Peyer's patch (tissue), 4 donors: ENCODE data around the gene NMS. TPM values are rescaled to one million over a fixed set of nuclear protein-coding genes. Genes with fewer than 3 reads are reported as not detected.
A peak's percentile ranks its signal among the peaks of the same experiment; 100 is the strongest.

Source experiments
- DNase-seq, 3 donors: peaks; one replicate each; pipeline ENCODE4 v3.0.0-alpha.2; 2017 to 2019
- H3K27ac ChIP-seq, 4 donors: fragments of 200-600 bp; sonication (generic); one replicate each; pipeline ENCODE4 v1.5.1; 2016 to 2019
- H3K27me3 ChIP-seq, 2 donors: fragments of 200-600 bp; sonication (generic); one replicate each; pipeline ENCODE4 v1.5.1; 2019
- H3K36me3 ChIP-seq, 3 donors: fragments of 200-600 bp; sonication (generic); one replicate each; pipeline ENCODE4 v1.5.1; 2016 to 2019
- H3K4me1 ChIP-seq, 4 donors: fragments of 200-600 bp; sonication (generic); one replicate each; pipeline ENCODE4 v1.5.1; 2016 to 2019
- H3K4me3 ChIP-seq, 4 donors: fragments of 200-600 bp; sonication (generic); 1 replicate in 3 of 4; 2 replicates in 1 of 4; pipeline ENCODE4 v1.5.1; 2016 to 2019; ENCODE audit warnings: mild to moderate bottlenecking in 1 of 4
- H3K9me3 ChIP-seq, 4 donors: fragments of 200-600 bp; sonication (generic); one replicate each; pipeline ENCODE4 v1.5.1; 2016 to 2019; ENCODE audit warnings: mild to moderate bottlenecking in 1 of 4
- CTCF ChIP-seq, 6 experiments: fragments of 450-650 bp in 4 of 6; fragments of 200-600 bp in 2 of 6; sonication (generic) in 1 of 6; IDR thresholded peaks; one replicate each; pipeline ENCODE4 v1.5.1; 2017 to 2019; ENCODE audit warnings: antibody characterized with exemption in 6 of 6, mild to moderate bottlenecking in 3 of 6, moderate library complexity in 1 of 6
- POLR2A ChIP-seq, 2 donors: fragments of 450-650 bp; IDR thresholded peaks; one replicate each; pipeline ENCODE4 v1.5.1; 2017; ENCODE audit warnings: antibody characterized with exemption in 2 of 2, mild to moderate bottlenecking in 2 of 2, moderate library complexity in 2 of 2
- total RNA-seq, 4 donors: library from RNA; depleted of rRNA; stranded (reverse); fragments of >200 nt; gene quantifications; one replicate each; pipeline ENCODE4 v1.1.0, GENCODE V29; 2016

NMS gene
- total RNA-seq, 4 donors from 2014 or later, result not detected

GRCh38 chr2:100513650-100514049 lies 43.4 kb downstream of the NMS start:
- TF ChIP-seq POLR2A (IDR thresholded peaks at IDR 0.05) (no peak), CTCF (IDR thresholded peaks at IDR 0.05) (no peak)
- no peaks in the 10 kb centered on the region for H3K36me3 ChIP-seq
- H3K27me3 ChIP-seq, result no peaks in the 10 kb centered on the region
- no peak overlapping the region for H3K27ac ChIP-seq
- H3K4me3 ChIP-seq, result no peak overlapping the region
- DNase-seq, result no peak
- no peaks in the 10 kb centered on the region for H3K4me1 ChIP-seq
- H3K9me3 ChIP-seq, result no peaks in the 10 kb centered on the region

DNA sequence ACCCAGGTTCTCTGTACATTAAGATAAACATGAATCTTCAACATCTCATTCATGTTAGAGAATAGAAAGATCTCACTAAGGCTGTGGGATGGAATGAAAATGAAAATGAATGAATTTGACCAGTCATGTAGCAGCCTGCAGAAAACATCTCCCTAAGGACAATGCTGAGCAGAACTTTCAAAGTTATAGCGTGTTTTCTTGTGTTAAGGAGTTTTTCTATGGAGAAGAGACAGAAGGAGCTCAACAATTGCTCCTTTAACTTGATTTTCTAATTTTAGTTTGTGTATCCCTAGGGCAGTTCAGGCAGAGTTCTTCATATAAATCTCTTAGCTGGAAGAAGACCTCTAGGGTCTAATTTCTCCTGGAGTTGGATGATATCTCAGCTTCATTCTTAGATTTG lies 47.3 kb downstream of the NMS start:
- TF ChIP-seq CTCF (IDR thresholded peaks at IDR 0.05) (no peak), POLR2A (IDR thresholded peaks at IDR 0.05) (no peak)

DNA sequence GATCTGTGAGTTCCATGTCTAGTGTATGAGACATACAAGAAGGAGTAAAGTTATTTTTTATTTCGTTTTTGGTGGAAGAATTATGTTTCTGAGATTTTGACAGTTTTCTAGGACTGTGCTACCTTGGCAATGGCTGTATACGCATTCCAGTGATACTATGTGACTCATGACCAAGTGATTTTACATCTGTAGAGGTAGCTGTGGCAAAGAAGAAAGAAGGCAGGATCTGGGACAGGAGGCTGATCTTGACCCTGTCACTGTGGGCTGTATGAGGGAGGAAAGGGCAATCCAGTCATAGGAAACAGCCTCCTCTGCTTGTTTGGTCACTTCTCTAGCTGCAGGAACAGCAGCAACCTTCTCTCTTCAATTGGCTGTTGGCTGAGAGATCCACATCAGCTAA lies 48.5 kb downstream of the NMS start:
- DNase-seq, result no peak
- Histone ChIP-seq H3K27me3 (no peaks in the 10 kb centered on the region), H3K27ac (no peak overlapping the region), H3K36me3 (no peaks in the 10 kb centered on the region), H3K9me3 (no peaks in the 10 kb centered on the region), H3K4me1 (no peaks in the 10 kb centered on the region), H3K4me3 (no peak overlapping the region)
- no peak for TF ChIP-seq CTCF (IDR thresholded peaks at IDR 0.05)
- TF ChIP-seq POLR2A (IDR thresholded peaks at IDR 0.05), result no peak

More for the DNA sequence above, 47.3 kb downstream of the NMS start:
- no peaks in the 10 kb centered on the region for H3K27me3 ChIP-seq
- no peaks in the 10 kb centered on the region for H3K9me3 ChIP-seq
- H3K27ac ChIP-seq, result no peak overlapping the region
- no peak for DNase-seq
- H3K4me3 ChIP-seq, result no peak overlapping the region
- H3K4me1 ChIP-seq, result no peaks in the 10 kb centered on the region
- no peaks in the 10 kb centered on the region for H3K36me3 ChIP-seq

GRCh38 chr2:100520224-100520623 lies 49.9 kb downstream of the NMS start:
- no peaks in the 10 kb centered on the region for H3K27me3 ChIP-seq
- H3K4me3 ChIP-seq, result no peak overlapping the region
- H3K27ac ChIP-seq, result no peak overlapping the region
- no peak for TF ChIP-seq POLR2A (IDR thresholded peaks at IDR 0.05)
- TF ChIP-seq CTCF (IDR thresholded peaks at IDR 0.05), result no peak
- H3K36me3 ChIP-seq, result no peaks in the 10 kb centered on the region
- H3K4me1 ChIP-seq, result no peaks in the 10 kb centered on the region
- no peak for DNase-seq
- no peaks in the 10 kb centered on the region for H3K9me3 ChIP-seq

DNA sequence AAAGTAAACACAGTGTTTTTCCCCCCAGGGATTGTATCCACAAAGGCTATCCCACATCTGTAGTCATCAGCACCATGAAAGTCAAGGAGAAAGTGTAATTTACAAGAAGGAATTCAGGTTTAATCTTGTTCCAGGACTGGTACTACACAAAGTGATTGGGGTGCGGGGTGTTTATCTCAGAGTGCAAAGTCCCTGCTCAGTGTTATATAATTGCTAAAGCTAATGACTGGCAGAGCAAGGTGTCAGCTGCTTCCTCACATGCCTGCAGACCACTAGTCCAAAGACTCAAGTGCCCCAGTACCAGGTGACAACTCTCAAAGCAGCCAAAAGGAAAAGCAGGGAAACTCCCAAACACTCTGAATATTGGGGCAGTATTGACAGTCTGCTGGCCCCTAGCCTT lies 52.1 kb downstream of the NMS start:
- Histone ChIP-seq H3K9me3 (no peaks in the 10 kb centered on the region), H3K36me3 (no peaks in the 10 kb centered on the region), H3K27ac (no peak overlapping the region), H3K4me3 (no peak overlapping the region), H3K27me3 (no peaks in the 10 kb centered on the region), H3K4me1 (no peaks in the 10 kb centered on the region)
- TF ChIP-seq POLR2A (IDR thresholded peaks at IDR 0.05) (no peak), CTCF (IDR thresholded peaks at IDR 0.05) (no peak)
- peak in 1 of 3 donors; percentile 61 for DNase-seq

- TF ChIP-seq POLR2A (IDR thresholded peaks at IDR 0.05), result no peak
- TF ChIP-seq CTCF (IDR thresholded peaks at IDR 0.05), result no peak
- Histone ChIP-seq H3K4me3 (no peak overlapping the region), H3K9me3 (no peaks in the 10 kb centered on the region), H3K27ac (no peak overlapping the region), H3K4me1 (no peaks in the 10 kb centered on the region), H3K27me3 (no peaks in the 10 kb centered on the region), H3K36me3 (no peaks in the 10 kb centered on the region)
- DNase-seq, result no peak
Observed at GRCh38 chr2:100524331-100524730, 54.0 kb downstream of the NMS start.
